ENCODE results near the gene BCR.

GRCh38 chr22:23200898-23201297 lies 20.6 kb downstream of the BCR start:
- no peak for TF ChIP-seq CTCF (IDR thresholded peaks at IDR 0.05; ENCODE audit: insufficient read depth, low read length, poor library complexity, severe bottlenecking)
- no peak for TF ChIP-seq EZH2phosphoT487 (conservative IDR thresholded peaks at IDR 0.05; ENCODE audit: low read length)
